ENCODE data around the gene ELF5.

ELF5 gene

DNA sequence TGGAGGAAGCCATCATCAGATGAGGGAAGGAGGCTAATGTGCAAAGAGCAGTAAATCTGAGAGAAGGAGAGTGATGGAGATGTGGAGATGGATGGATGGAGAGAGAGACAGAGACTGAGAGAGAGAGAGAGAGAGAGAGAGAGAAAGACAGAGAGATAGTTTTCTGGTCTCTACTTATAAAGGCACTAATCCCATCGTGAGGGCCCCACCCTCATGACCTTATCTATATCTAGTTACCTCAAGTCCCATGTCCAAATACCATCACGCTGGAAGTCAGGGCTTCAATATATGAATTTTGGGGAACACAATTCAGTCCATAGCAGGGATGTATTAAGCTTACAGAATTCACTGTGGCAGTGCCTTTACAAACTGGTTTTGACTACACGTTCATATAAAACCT, 21.2 kb upstream of the ELF5 start:
- no peaks in the 10 kb centered on the region for H3K79me2 ChIP-seq (ENCODE audit: insufficient read depth, low read length)
- no peaks in the 10 kb centered on the region for H4K20me1 ChIP-seq (ENCODE audit: insufficient read depth, low read length)
- DNase-seq: no peak
- no peak overlapping the region for H3K9ac ChIP-seq (ENCODE audit: low read depth, low read length)
- TF ChIP-seq EZH2 (IDR thresholded peaks at IDR 0.05; ENCODE audit: borderline replicate concordance, low read depth, low read length, severe bottlenecking): no peak
- TF ChIP-seq, protein P1, sequence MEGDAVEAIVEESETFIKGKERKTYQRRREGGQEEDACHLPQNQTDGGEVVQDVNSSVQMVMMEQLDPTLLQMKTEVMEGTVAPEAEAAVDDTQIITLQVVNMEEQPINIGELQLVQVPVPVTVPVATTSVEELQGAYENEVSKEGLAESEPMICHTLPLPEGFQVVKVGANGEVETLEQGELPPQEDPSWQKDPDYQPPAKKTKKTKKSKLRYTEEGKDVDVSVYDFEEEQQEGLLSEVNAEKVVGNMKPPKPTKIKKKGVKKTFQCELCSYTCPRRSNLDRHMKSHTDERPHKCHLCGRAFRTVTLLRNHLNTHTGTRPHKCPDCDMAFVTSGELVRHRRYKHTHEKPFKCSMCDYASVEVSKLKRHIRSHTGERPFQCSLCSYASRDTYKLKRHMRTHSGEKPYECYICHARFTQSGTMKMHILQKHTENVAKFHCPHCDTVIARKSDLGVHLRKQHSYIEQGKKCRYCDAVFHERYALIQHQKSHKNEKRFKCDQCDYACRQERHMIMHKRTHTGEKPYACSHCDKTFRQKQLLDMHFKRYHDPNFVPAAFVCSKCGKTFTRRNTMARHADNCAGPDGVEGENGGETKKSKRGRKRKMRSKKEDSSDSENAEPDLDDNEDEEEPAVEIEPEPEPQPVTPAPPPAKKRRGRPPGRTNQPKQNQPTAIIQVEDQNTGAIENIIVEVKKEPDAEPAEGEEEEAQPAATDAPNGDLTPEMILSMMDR (IDR thresholded peaks at IDR 0.05; ENCODE audit: borderline replicate concordance, extremely low read depth, low read length, poor library complexity, severe bottlenecking): no peak
- no peaks in the 10 kb centered on the region for H3K4me1 ChIP-seq (ENCODE audit: insufficient read depth, low read length)
- H2AFZ ChIP-seq (ENCODE audit: low read depth, low read length): no peak overlapping the region
- no peaks in the 10 kb centered on the region for H3K27me3 ChIP-seq (ENCODE audit: insufficient read depth, low read length, poor library complexity)
- H3K36me3 ChIP-seq (ENCODE audit: insufficient read depth, low read length): no peaks in the 10 kb centered on the region
- no peak overlapping the region for H3K27ac ChIP-seq (ENCODE audit: low read length)
- no peaks in the 10 kb centered on the region for H3K9me3 ChIP-seq (ENCODE audit: insufficient read depth, low read length, severe bottlenecking)
- ATAC-seq (ENCODE audit: insufficient read depth, low read depth): no peak
- no peak overlapping the region for H3K4me3 ChIP-seq (ENCODE audit: low read depth in 1 of 2, low read length in 2 of 2)
- no peak overlapping the region for H3K4me2 ChIP-seq (ENCODE audit: insufficient read depth, low read length)

DNA sequence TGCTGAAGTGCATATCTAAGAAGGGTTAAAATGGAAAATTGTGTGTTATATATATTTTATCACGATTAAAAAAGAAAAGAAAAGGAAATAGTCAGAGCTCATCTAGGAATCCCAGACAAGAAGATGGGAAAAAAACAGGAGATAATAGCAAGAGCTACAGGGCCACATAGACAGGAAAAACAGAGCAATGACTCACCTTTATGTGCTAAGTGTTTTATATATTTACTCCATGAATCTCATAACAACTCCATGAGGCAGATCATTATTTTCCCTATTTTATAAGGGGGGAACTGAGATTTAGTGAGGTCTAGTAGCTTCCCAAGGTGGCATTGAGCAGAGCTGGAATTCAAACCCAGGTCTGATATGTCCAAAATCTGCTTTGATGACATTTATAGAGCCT, 18.1 kb upstream of the ELF5 start:
- no peak for DNase-seq
- no peaks in the 10 kb centered on the region for H3K9me3 ChIP-seq (ENCODE audit: insufficient read depth, low read length, severe bottlenecking)

DNA sequence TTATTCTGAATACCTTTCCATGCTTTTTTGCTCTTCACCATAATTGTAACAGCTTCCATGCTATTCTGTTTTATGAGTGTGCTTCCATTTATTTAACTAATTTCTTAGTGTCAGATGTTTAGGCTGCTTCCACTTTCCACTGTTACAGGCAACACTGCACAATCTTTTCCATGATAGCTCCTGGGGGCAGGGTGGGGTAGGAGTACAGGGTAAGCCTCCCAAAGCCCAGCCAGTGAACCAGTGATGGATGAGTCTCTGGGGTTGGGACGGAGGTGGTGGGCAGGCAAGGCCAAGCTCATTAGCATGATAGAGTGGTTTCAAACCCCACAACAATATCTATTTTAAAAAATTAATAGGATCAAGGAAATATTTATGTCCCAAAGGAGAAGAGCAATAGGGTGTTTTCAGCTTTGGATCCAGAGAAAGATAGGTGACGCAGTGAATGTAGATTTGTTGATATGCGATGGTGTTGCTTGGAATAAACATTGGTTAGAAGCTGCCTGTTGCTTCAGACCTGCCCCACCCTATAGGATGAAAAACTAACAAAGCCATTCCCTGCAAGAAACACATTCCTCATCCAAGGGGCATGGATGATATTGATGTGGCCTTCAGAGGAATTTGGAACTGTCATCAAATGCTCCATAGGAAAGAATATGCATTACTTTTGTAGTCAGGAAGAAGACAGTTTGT, 17.1 kb upstream of the ELF5 start:
- H3K4me2 ChIP-seq (ENCODE audit: insufficient read depth, low read length): no peak overlapping the region

More for the DNA sequence above, 18.1 kb upstream of the ELF5 start:
- no peak overlapping the region for H3K9ac ChIP-seq (ENCODE audit: low read depth, low read length)
- no peak for ATAC-seq (ENCODE audit: insufficient read depth, low read depth)
- no peak overlapping the region for H3K4me2 ChIP-seq (ENCODE audit: insufficient read depth, low read length)
- TF ChIP-seq, protein P1 (IDR thresholded peaks at IDR 0.05; ENCODE audit: borderline replicate concordance, extremely low read depth, low read length, poor library complexity, severe bottlenecking): no peak
- TF ChIP-seq EZH2 (IDR thresholded peaks at IDR 0.05; ENCODE audit: borderline replicate concordance, low read depth, low read length, severe bottlenecking): no peak
- no peak overlapping the region for H3K27ac ChIP-seq (ENCODE audit: low read length)
- H3K79me2 ChIP-seq (ENCODE audit: insufficient read depth, low read length): no peaks in the 10 kb centered on the region
- no peak overlapping the region for H3K4me3 ChIP-seq (ENCODE audit: low read depth in 1 of 2, low read length in 2 of 2)
- H4K20me1 ChIP-seq (ENCODE audit: insufficient read depth, low read length): no peaks in the 10 kb centered on the region
- no peak overlapping the region for H2AFZ ChIP-seq (ENCODE audit: low read depth, low read length)
- H3K4me1 ChIP-seq (ENCODE audit: insufficient read depth, low read length): no peaks in the 10 kb centered on the region
- H3K27me3 ChIP-seq (ENCODE audit: insufficient read depth, low read length, poor library complexity): no peaks in the 10 kb centered on the region
- no peaks in the 10 kb centered on the region for H3K36me3 ChIP-seq (ENCODE audit: insufficient read depth, low read length)

More for the DNA sequence above, 17.1 kb upstream of the ELF5 start:
- no peak overlapping the region for H3K4me3 ChIP-seq (ENCODE audit: low read depth in 1 of 2, low read length in 2 of 2)
- no peaks in the 10 kb centered on the region for H4K20me1 ChIP-seq (ENCODE audit: insufficient read depth, low read length)
- TF ChIP-seq, protein P1 (IDR thresholded peaks at IDR 0.05; ENCODE audit: borderline replicate concordance, extremely low read depth, low read length, poor library complexity, severe bottlenecking): no peak
- no peak for TF ChIP-seq EZH2 (IDR thresholded peaks at IDR 0.05; ENCODE audit: borderline replicate concordance, low read depth, low read length, severe bottlenecking)
- H3K36me3 ChIP-seq (ENCODE audit: insufficient read depth, low read length): no peaks in the 10 kb centered on the region
- H3K4me1 ChIP-seq (ENCODE audit: insufficient read depth, low read length): no peaks in the 10 kb centered on the region
- no peaks in the 10 kb centered on the region for H3K27me3 ChIP-seq (ENCODE audit: insufficient read depth, low read length, poor library complexity)
- no peaks in the 10 kb centered on the region for H3K9me3 ChIP-seq (ENCODE audit: insufficient read depth, low read length, severe bottlenecking)
- no peak overlapping the region for H3K9ac ChIP-seq (ENCODE audit: low read depth, low read length)
- no peak overlapping the region for H2AFZ ChIP-seq (ENCODE audit: low read depth, low read length)
- ATAC-seq (ENCODE audit: insufficient read depth, low read depth) (no peak), DNase-seq (no peak)
- H3K79me2 ChIP-seq (ENCODE audit: insufficient read depth, low read length): no peaks in the 10 kb centered on the region
- no peak overlapping the region for H3K27ac ChIP-seq (ENCODE audit: low read length)
